ENCODE data around the gene CNPY1.

- TF ChIP-seq GATA3 (IDR thresholded peaks at IDR 0.05; ENCODE audit: low read depth, low read length) (no peak), GATA2 (IDR thresholded peaks at IDR 0.05; ENCODE audit: low read depth, low read length) (no peak)
Measured at GRCh38 chr7:155566011-155566836, 19.9 kb upstream of the CNPY1 start.
